Bronchial epithelial cell (primary cell): ENCODE results near the gene ZNF665. TPM values are rescaled to one million over a fixed set of nuclear protein-coding genes. Genes with fewer than 3 reads are reported as not detected.
"Not testable (repeated sequence)": the region's sequence is repeated elsewhere in the genome, so short reads cannot be mapped to it uniquely, and the experiment has no call there.

Source experiments
- DNase-seq: peaks from one replicate; pipeline ENCODE4 v3.0.0-alpha.2; 2010; ENCODE audit warnings: low read depth
- FAIRE-seq: peaks from 2 replicates; lab custom pipeline; 2011; peaks lifted over from hg19 to GRCh38; lab: Jason Lieb, UNC
- H3K27me3 ChIP-seq: 2 replicates; pipeline ENCODE4 v1.5.1; 2011; ENCODE audit warnings: low read length; ENCODE audit not compliant: control insufficient read depth, insufficient read depth
- H3K36me3 ChIP-seq: 2 replicates; pipeline ENCODE4 v1.5.1; 2011; ENCODE audit warnings: low read length; ENCODE audit not compliant: control insufficient read depth, insufficient read depth
- H3K4me3 ChIP-seq: 2 replicates; pipeline ENCODE4 v1.5.1; 2011; ENCODE audit warnings: mild to moderate bottlenecking, low read depth, low read length, control low read depth
- CTCF ChIP-seq: IDR thresholded peaks from 2 replicates; pipeline ENCODE4 v1.5.1; 2011; ENCODE audit warnings: mild to moderate bottlenecking, moderate library complexity, low read length, control low read depth, inconsistent platforms; ENCODE audit not compliant: insufficient read depth, severe bottlenecking
- total RNA-seq: library from RNA; depleted of rRNA; stranded (reverse); fragments of >200 nt; gene quantifications from 2 replicates; pipeline ENCODE4 v1.2.1, GENCODE V29; 2014

ZNF665 gene
- total RNA-seq, 1 donor from 2014 or later, result 1.6 TPM

- Histone ChIP-seq H3K36me3 (no peaks in the 10 kb centered on the region), H3K4me3 (no peak overlapping the region), H3K27me3 (no peaks in the 10 kb centered on the region)
- DNase-seq, result no peak
- TF ChIP-seq CTCF, result no peak
- FAIRE-seq, result no peak
Observed at GRCh38 chr19:53136432-53136831, 56.7 kb downstream of the ZNF665 start.

GRCh38 chr19:53132141-53132991 lies 60.8 kb downstream of the ZNF665 start, which contains the start of gene ZNF415:
Gene ZNF415 (minus strand): TSS chr19:53132910. CDS start chr19:53122676, 10,234 bp downstream.
- peak; percentile 42 for DNase-seq
- FAIRE-seq, result no peak

GRCh38 chr19:53131727-53132126 lies 61.4 kb downstream of the ZNF665 start:
- Histone ChIP-seq H3K27me3 (no peaks in the 10 kb centered on the region), H3K4me3 (no peak overlapping the region), H3K36me3 (no peaks in the 10 kb centered on the region)
- no peak for TF ChIP-seq CTCF
- no peak for DNase-seq
- FAIRE-seq, result no peak

More at GRCh38 chr19:53132141-53132991, 60.8 kb downstream of the ZNF665 start, which contains the start of gene ZNF415:
- no peaks in the 10 kb centered on the region for H3K36me3 ChIP-seq
- TF ChIP-seq CTCF, result no peak
- H3K4me3 ChIP-seq, result peak within 1 kb of the TSS; percentile 47
- no peaks in the 10 kb centered on the region for H3K27me3 ChIP-seq

- Histone ChIP-seq H3K4me3 (no peak overlapping the region), H3K36me3 (no peaks in the 10 kb centered on the region), H3K27me3 (no peaks in the 10 kb centered on the region)
- FAIRE-seq, result no peak
- DNase-seq, result no peak
- no peak for TF ChIP-seq CTCF
Observed at GRCh38 chr19:53131085-53131590, 62.0 kb downstream of the ZNF665 start.

GRCh38 chr19:53130506-53130905 lies 62.7 kb downstream of the ZNF665 start:
- no peak overlapping the region for H3K4me3 ChIP-seq
- no peaks in the 10 kb centered on the region for H3K36me3 ChIP-seq
- no peak for FAIRE-seq
- TF ChIP-seq CTCF, result no peak
- peak; percentile 3 for DNase-seq
- no peaks in the 10 kb centered on the region for H3K27me3 ChIP-seq

GRCh38 chr19:53126733-53127526 lies 66.2 kb downstream of the ZNF665 start:
- not testable (repeated sequence) for H3K4me3 ChIP-seq, DNase-seq, H3K27me3 ChIP-seq, H3K36me3 ChIP-seq, FAIRE-seq
